ENCODE results near the gene CDK5R1. TPM values are rescaled to one million over a fixed set of nuclear protein-coding genes. Genes with fewer than 3 reads are reported as not detected.

CDK5R1 gene
- total RNA-seq, 1 experiment from 2014 or later = 3.0 TPM

DNA sequence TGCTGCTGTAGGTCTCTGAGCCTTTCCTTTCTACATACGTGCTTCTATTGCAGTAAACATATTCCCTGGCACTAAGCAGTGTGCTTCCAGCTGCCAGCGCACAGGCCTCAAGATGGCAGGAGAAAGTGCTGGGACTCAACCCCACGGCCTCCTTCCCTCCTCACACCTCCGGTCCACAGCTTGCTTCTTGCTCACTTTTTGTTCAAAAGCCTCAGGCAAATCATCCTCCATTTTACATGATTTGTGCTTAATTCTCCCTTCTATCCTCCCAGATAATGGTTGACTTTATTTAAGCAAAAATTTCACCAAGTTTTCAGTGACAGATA is 5.4 kb downstream of the CDK5R1 start:
- DNase-seq (ENCODE audit: low spot score) = no peak

DNA sequence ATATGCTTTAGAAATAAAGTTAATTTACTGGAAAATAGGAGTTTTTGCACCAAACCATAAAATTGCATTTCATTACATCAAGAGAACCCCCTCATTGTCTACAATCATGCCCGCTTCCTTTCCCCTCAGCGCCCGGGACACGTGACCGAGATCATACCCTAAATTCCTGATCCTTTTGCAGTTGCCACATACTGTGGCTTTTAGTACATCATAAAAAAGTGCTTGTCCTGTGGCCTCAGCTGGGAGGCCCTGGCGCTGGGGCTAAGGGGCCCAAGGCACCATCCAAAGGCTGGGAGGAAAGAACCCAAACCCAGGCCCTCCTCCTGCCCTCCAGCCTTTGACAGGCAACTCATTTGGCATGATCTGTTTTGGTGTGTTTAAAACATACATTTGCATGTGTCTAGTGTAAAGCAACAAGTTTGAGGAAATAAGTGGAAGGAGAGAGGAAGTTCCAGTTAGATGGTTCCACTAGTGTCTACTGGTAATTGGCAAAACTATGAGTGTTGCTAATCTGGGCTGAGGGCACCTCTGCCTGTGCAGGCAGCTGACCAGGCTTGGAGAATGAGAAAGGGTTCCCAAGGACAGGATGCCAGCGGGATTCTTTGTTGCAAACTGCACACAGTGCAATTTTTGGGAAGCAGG is 6.0 kb downstream of the CDK5R1 start:
- DNase-seq (ENCODE audit: low spot score) = no peak

DNA sequence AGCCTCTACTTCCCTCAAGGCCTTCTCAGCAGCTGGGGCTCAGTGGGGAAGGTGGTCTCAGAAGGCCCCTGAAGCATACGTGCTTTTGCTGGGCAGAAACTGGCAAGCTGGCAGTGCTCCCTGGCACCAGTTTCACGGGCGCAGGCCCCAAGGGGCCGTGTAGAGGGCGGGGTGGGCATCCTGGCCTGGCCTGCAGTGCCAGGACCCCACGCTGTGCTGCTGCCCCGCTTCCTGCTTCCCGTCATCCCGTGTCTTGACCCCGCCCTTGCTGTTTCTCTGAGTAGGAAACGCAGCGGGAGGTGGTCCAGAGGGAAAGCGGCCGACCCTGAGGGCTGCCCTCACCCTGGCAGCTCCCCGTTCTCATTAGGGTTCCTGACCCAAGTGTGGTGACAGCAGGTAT is 6.8 kb downstream of the CDK5R1 start:
- no peak for DNase-seq (ENCODE audit: low spot score)

DNA sequence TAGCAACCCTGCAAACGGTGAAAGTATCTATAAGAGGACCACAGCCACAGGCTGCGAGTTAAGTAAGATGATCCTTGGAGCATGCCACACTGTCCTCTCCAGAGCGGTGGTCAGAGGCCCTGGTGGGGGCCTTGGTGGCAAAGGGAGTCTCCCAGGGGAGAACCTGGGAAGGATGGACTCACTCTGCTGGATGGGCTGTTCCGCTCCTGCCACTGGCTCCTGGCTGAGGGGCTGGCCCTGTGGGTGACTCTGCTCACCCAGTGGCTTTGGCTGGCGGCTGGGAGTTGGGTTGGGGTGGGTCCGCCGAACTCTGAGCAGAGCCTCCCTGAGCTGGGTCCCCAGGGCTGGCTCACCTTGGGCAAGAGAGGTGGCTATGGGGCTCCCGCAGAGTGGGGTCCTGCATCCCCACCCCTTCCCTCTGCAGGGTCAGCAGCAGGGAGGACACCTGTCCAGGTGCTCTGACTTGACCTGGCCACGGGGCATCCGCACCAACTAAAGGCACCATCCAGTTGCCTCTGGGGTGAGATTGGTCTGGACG is 7.3 kb downstream of the CDK5R1 start:
- DNase-seq (ENCODE audit: low spot score) = no peak

DNA sequence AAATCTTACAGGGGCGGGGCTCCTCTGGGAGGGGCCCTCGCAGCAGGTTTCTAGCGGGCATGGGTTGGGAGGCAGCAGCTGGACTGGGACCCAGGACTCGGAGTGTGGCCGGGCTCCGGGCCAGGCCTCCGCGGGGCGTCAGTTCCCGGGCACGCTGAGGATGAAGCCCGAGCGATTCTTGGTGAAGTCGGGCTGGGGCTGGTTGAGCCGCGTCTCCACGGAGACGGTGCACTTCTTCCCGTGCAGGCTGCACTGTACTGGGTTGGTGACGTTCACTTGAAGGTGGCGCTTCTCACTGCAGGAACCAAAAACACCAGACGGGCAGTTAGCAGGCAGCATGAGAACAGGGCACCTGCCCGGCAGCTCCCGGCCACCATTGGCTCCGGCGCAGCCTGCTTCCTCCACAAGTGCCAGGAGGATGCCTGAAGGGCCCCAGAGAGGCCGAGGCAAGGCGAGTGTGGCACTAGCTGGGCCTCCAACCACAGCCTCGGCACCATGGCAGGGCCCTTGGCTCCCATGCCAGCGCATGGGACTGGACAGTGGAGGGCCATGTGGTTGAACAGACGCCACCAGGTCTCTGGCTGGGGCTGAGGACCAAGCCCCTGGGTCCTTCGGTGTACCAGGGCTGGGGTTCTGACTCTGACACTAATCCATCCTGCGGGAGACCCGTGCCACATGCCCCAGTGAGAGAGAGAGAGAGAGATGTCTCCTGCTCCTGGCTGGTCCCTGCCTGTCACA is 8.0 kb downstream of the CDK5R1 start:
- no peak for DNase-seq (ENCODE audit: low spot score)

DNA sequence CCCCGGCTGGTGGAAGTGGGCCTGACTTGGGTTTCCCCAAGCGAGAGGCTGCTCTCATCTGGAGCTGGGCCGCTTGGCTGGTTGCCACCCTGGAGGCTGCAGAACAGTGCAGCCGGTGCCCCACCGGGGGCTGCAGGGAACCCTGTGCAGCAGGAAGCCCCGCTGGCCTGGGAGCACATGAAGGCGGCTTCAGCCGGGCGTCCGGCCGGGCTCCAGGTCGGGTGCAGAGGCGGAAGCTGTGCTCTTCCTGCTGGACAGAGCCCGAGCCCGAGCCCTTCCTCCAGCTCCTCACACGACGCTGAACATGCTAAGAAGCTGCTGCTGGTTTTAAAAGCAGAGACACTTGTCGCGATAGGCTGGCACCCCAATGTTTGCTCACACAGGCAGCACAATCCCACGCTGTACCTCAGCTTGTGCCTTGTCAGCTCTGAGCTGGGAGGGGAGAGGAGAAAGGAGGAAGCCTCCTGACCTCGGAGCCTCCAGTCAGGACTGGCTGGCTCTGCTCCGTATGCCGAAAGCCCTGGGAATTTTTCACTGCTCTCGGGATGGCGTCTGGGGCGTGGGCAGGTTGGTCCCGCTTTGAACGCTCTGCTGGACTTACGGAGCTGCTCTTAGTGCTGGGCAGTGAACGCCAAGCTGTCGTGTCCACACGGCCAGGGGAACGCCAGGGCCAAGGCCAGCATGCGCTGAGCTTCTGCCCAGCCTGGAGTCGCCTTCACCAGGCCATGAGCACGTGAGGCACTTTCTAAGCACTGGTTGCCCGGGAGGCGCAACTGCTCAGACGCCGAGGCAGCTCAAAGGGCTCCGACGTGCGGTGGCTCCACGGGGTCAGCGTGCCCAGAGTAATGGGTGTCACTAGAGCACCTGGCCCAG is 8.8 kb downstream of the CDK5R1 start:
- no peak for DNase-seq (ENCODE audit: low spot score)

DNA sequence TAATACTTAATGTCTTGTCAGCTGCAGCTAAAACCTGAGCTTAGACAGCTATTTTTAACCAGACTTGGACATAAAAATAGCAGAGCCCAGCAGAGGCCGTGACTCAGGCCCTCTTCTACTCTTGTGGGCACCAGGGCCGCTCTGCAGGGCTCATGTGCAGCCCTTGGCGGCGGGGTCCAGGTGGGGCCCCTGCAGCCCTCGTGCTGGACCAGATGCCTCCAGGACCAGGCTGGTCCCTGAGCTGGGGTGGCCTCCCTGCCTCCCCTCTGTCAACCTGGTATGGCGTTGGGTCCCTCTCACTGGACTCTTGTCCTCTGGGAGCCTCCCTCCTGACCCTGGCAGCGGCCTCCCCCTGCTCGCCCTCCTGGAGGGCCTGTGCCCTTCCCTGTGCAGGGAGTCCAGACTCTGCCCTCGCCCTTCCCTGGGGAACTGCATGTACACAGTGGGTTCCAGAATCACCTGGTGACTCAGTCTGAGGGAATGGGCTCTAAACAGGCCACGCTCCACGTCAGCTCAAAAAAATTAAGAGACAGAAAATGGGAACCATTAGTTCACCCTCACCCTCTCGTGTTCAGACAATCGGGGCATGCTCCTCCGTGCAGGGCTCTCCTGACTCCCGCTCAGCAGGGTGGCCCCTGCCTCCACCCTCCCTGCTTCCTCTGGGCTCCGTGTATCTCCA is 9.7 kb downstream of the CDK5R1 start:
- no peak for DNase-seq (ENCODE audit: low spot score)

DNA sequence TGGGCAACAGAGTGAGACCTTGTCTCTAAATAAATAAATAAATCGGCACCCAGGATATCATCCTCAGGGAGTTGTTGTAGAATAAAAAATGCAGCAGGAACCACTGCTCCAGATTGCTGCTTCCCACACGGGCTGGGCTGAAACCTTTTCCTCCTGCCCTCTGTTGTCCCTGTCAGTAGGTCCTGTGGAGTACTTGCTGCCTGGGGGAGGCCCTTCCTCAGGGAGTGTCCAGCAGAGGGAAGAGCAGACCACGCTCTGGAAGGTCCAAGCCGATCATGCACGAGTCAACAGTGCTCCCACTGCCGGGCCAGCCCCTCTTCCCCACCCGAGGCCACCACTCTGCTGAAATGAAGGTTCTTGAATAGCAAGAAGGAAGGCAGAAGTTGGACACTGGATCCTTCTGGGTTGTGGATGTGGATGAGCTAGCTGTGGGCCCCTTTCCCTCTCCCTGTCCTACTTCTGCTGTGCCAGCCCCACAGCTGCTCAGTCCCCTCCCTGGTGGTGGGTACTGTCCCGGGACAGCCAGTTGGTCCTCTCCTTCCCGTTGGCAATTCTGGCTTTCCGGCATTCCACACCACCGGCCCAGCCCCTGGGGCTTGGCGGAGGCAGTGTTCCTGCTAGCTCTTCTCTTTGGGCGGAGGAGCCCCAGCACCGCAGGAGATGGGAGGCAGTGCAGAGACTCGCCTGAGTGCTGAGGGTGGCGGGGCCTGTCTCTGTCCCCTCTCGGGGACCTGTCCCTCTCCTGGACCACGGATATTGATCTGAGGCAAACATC is 10.8 kb downstream of the CDK5R1 start:
- DNase-seq (ENCODE audit: low spot score) = no peak

DNA sequence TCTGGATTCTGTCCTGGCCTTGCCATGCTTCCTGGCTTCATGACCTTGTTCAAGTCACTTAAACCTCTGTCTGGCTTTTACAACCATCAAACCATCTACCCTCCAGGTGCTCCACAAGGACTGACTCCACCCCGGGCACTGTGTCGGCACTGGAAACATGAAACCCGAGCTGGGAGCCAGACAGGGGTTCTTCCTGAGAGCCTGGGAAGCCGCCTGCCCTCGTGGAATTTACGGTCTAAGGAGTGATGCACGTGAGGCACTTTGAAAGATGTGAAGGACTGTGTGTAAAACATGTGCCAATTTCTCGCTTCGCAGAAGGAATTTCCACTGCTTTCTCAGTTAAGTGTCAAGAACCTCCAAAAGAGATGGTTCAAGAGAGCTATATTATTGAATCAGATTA is 11.6 kb downstream of the CDK5R1 start:
- no peak for DNase-seq (ENCODE audit: low spot score)

DNA sequence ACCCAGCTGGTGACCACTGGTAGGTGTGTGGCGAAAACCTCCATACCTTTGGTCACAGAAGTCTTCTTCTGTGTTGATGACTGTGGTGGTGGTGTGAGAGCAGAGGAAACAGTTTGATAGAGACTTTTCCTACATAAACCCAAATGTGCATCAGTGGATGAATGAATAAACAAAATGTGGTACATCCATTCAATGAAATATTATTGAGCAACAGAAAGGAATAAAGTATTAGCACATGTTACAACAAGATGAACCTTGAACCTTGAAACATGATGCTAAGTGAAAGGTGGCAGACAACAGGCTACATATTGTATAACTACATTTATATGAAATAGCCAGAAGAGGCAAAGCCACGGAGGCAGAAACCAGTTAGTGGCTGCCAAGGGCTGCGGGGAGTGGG is 15.2 kb downstream of the CDK5R1 start:
- DNase-seq (ENCODE audit: low spot score) = no peak

DNA sequence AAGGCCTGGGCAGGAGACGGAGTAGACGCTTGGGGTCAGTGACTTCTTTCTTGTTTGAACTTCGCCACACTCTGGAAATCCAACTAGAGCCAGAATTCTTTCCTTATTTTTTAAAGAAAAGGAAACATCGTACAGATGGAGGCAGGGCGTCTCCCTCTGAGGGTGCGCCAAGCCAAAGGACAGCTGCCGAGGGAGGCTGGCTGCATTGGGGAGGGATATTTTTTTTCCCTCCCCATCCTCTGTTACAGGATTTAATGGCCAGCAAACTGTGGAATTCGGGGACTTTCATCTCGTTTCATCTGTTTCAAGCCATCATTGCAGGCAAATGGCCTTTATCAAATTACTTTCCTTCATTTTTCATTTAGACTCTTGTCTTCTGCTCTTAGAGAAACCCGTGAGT is 15.9 kb downstream of the CDK5R1 start:
- no peak for DNase-seq (ENCODE audit: low spot score)

DNA sequence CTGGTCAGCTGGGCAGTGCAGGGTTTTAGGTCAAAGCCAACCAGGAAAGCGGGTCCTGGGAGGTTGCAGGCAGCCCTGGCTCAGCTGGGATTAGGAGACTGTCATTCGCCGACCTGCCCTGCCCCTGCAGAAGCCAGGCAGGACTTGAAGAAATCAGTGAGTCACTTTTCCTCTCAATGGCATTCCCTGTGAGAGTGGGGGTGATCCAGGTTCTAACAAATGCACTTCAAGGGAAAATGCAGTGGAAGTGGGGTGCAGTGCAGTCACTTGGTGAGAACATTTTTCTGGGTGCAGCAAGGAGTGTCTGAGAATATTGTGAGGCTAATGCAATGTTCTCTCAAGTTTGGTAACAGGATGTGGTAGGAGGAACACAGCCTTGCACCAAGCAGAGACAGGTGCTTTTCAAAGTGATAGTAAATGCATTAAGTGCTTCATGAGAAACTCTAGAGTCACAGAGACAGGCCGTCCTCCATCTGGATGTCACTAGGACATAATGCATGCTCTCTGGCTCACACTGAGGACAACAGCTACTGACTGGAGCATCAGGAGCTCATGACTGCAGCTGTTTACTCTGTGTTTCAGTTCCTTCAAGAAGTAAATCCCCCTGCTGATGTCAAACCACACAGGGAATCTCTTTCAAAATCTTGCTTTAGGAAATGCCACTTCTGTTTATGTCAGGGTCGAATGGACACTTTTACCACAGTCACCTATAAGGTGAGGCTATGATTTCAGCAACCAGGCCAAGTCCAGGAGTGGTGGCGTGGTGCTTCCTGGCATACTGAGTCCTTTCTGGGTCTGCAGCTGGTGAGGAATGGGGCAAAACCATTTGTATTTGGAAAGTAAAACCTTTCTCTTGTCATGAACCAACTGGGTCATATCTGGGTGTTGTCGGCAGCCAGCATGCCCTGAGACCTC is 16.7 kb downstream of the CDK5R1 start:
- no peak for DNase-seq (ENCODE audit: low spot score)

DNA sequence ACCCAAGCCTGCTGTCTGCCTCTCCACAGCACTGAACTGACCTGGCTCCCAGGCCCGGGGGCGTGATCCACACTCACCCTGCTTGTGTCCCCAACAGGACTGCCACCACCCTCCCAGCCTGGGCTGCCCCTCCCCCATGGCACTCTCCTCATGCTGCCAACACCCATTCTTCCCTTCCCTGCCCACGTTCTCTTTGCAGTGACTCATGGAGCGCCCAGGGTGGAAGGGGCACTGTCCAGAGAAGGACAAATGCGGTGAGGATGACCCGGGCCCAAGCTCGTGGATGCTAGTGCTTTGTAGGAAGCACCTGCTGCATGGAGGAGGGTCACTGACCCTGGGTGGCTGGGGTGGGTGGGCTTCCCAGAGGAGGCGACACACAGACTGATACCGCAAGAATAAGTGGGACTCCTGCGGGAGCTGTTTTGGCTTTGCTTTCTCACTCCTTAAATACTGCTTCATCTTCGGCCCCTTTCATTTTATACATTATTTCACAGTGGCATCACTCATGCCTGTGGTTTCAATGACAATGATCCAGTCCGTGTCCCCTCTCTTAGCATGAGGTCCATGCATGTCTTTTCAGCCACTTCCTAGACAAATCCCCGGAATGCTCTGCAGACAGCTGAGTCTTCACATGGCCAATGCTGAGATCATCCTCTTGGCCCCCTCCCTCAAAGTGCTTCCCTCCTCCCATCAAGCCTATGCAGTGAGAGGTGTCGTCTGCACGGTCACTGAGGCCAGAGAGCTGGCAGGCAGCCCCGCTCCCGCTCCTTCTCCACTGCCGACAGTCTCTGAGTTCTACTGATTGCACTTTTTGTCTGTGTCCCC is 17.6 kb downstream of the CDK5R1 start:
- DNase-seq (ENCODE audit: low spot score) = no peak

DNA sequence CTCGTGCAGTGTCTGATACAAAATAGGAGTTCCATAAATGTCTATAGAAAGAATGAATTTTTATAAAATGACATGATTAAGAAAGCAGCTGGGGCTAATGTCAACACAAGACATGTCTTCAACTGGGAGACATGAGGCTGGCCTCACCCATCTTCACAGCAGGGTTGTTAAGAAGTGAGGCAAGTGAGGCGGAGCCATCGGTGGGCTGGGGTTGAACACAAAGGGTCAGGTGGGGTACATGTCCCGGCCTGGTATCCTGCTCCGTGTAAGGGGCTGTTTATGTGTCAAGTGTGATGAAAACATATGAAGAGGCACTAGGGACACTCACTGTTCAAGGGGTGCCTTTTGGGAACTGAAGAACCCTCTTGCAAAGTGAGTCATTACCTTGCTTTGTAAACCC is 22.1 kb downstream of the CDK5R1 start:
- DNase-seq (ENCODE audit: low spot score) = no peak

DNA sequence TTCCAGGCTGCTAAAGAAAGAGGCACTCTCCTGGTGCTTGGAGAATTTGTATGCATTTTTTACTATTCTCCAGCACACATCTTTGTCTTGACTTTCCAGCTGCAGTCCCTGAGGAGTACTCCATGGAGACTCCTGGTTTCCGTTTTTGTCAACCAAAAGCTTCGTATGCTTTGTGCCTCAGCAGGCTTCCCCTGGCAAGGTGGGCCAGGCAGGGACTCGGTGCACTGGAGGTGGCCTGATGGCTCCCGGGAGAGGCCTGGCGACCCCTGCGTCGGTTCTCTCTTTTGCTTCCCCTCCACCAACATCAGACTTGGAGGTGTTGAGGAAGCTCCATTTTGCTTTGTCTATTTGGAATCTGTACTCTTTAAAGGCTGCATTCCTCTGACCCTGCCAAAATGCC is 23.7 kb downstream of the CDK5R1 start:
- no peak for DNase-seq (ENCODE audit: low spot score)

DNA sequence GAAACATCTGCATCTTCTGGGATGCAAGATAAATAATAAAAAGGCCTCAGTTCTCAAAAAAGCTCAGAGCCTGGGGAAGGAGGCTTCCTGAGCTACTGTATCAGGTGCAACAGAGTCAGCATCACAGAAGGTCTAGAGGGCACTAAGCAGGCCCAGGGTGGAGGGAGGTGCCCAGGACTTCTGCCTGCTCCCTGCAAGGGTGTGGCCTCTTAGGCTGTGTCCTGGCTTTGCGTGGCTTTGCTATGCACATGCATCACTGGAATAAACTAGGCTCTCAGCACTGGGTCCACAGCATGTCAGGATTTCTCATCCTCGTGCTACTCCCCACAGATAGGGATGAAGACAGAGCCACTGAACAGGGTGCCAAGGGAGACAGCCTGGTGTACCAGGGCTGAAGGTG is 25.5 kb downstream of the CDK5R1 start:
- no peak for DNase-seq (ENCODE audit: low spot score)

DNA sequence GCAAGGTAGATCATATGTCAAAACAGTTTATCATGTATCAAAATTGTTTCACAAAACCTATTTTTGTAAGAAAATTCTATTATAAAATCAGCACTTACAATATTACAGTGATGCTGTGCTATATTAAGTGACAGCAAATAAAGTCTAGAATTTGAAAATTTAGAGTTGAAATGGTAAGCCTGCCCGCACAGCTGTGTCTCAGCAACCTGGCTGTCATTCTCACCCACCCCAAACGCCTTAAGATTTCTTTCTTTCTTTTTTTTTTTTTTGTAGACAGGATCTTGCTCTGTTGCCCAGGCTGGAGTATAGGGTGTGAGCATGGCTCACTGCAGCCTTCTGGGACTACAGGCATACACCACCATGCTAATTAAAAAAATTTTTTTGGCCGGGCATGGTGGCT is 26.8 kb downstream of the CDK5R1 start:
- DNase-seq (ENCODE audit: low spot score) = no peak

DNA sequence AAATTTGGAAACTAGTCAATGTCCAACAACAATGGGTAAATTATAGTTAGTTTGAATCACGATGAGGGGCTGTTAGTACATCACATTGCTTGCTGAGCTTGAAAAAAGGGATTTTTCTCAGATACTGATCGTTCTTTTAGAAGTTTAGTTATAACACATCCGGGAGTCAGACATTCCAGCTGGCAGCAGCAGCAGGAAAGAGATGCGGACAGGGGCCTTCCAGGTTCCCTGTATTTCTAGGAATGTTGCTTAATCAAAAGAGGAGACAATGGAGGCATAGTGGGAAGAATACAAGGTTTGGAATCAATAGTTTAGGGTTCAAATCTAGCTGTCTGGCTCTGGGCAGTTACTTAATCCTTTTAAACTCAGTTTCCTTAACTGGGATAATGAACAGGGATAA is 27.8 kb downstream of the CDK5R1 start:
- DNase-seq (ENCODE audit: low spot score) = no peak

Measured in HT-29 (cell line).